HG03439 (cell line): ENCODE data around the gene ST6GAL1.
"Not testable (repeated sequence)": the region's sequence is repeated elsewhere in the genome, so short reads cannot be mapped to it uniquely, and the experiment has no call there.

ENCODE experiments used
- ATAC-seq: cut with Tn5 transposase; IDR thresholded peaks from one replicate; pipeline ENCODE4 v1.9.1; 2021; ENCODE audit warnings: mild to moderate bottlenecking, moderate library complexity; ENCODE audit not compliant: unreplicated experiment

ST6GAL1 gene

GRCh38 chr3:186930143-186930640 lies at the start of gene ST6GAL1:
ST6GAL1 (plus strand) TSS chr3:186930526; CDS start chr3:187042704, 112,178 bp downstream.
- peak; percentile 61 for ATAC-seq

- no peak for ATAC-seq
These were observed 48.2 kb upstream of the ST6GAL1 start for GRCh38 chr3:186882150-186882524.

GRCh38 chr3:186882881-186883685 lies 47.2 kb upstream of the ST6GAL1 start:
- ATAC-seq: no peak

- no peak for ATAC-seq
These were observed 46.7 kb upstream of the ST6GAL1 start for GRCh38 chr3:186883686-186884058.

GRCh38 chr3:186884868-186885267 lies 45.5 kb upstream of the ST6GAL1 start:
- not testable (repeated sequence) for ATAC-seq

GRCh38 chr3:186886202-186886981 lies 43.9 kb upstream of the ST6GAL1 start:
- ATAC-seq: no peak

GRCh38 chr3:186887507-186887938 lies 42.8 kb upstream of the ST6GAL1 start:
- ATAC-seq: not testable (repeated sequence)

GRCh38 chr3:186888569-186888968 lies 41.8 kb upstream of the ST6GAL1 start:
- no peak for ATAC-seq

GRCh38 chr3:186889698-186890097 lies 40.6 kb upstream of the ST6GAL1 start:
- not testable (repeated sequence) for ATAC-seq

GRCh38 chr3:186890911-186891310 lies 39.4 kb upstream of the ST6GAL1 start:
- no peak for ATAC-seq

- ATAC-seq: not testable (repeated sequence)
These were observed 37.3 kb upstream of the ST6GAL1 start for GRCh38 chr3:186893071-186893470.

- no peak for ATAC-seq
These were observed 34.9 kb upstream of the ST6GAL1 start for GRCh38 chr3:186895406-186895805.

GRCh38 chr3:186896006-186896405 lies 34.3 kb upstream of the ST6GAL1 start:
- no peak for ATAC-seq

- ATAC-seq: no peak
These were observed 33.5 kb upstream of the ST6GAL1 start for GRCh38 chr3:186896875-186897274.

- no peak for ATAC-seq
These were observed 29.1 kb upstream of the ST6GAL1 start for GRCh38 chr3:186901135-186901734.

GRCh38 chr3:186902154-186902553 lies 28.2 kb upstream of the ST6GAL1 start:
- no peak for ATAC-seq

GRCh38 chr3:186902713-186903112 lies 27.6 kb upstream of the ST6GAL1 start:
- ATAC-seq: no peak

- not testable (repeated sequence) for ATAC-seq
These were observed 26.6 kb upstream of the ST6GAL1 start for GRCh38 chr3:186903676-186904075.

GRCh38 chr3:186907075-186907474 lies 23.3 kb upstream of the ST6GAL1 start:
- ATAC-seq: not testable (repeated sequence)

GRCh38 chr3:186909078-186909853 lies 21.1 kb upstream of the ST6GAL1 start:
- ATAC-seq: no peak
